Measurements from ENCODE around the gene CEBPB. TPM values are rescaled to one million over a fixed set of nuclear protein-coding genes. Genes with fewer than 3 reads are reported as not detected.

Gene CEBPB
- polyA plus RNA-seq, 1 donor (not counting 4 experiments of a cell fraction or from before 2014, with no cell fraction given) = 15.8 TPM

DNA sequence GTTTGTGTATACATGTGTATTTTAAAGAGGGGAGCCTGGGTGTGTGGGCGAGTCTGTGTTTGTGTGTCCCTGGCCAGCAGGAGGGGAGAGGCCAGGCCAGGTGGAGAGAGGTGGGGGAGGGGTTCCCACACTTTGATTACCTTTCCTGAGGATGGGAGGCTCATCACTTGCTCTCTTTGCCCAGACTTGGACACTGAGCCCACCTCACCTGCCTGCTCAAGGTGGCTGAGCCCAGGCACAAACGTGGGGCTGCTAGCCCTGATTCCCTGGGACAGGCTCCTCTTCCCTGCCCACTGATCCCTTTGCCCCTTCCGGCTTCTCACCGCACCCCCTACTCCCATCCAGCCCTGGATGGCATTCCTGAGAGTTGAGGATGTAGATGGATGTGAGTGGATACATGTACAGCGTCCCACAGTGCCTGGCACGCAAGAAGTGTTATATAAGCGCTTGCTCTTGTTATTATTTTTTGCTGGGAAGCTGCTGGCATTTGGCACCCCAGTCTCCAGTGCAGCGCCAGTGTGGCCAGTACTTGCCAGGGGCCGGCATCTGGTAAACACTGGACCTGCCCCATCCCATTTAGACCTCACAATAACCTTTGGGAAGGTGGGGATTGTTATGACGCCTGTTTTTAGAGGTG is 2.7 kb downstream of the CEBPB start:
- DNase-seq (ENCODE audit: low read depth, low spot score) (no peak), FAIRE-seq (no peak)
- Histone ChIP-seq H3K4me3 (ENCODE audit: control insufficient read depth in 2 of 3, extremely low read depth in 1 of 3, insufficient read depth in 2 of 3, low read depth in 1 of 3, low read length in 3 of 3) (peak overlapping the region; percentile 78 to 94 (median 90)), H4K20me1 (ENCODE audit: control insufficient read depth, extremely low read depth, insufficient read depth, low read length) (peaks cover 26% of the 10 kb centered on the region), H3K36me3 (ENCODE audit: control insufficient read depth in 2 of 2, extremely low read depth in 1 of 2, insufficient read depth in 2 of 2, low read length in 2 of 2) (peaks cover 2 to 18% of the 10 kb centered on the region in 2 experiments), H3K9me3 (ENCODE audit: control insufficient read depth, low read depth, low read length) (no peaks in the 10 kb centered on the region), H3K9ac (ENCODE audit: control insufficient read depth, extremely low read depth, insufficient read depth, low read length) (peak overlapping the region; percentile 98), H3K4me1 (ENCODE audit: control insufficient read depth, extremely low read depth, insufficient read depth, low read length) (peaks cover 13% of the 10 kb centered on the region), H3K79me2 (ENCODE audit: control insufficient read depth, insufficient read depth, low read length) (peaks cover 27% of the 10 kb centered on the region), H3K27ac (ENCODE audit: control insufficient read depth, insufficient read depth, low read length) (peak overlapping the region; percentile 90), H3K9me1 (ENCODE audit: control insufficient read depth, extremely low read depth, insufficient read depth, low read length) (no peaks in the 10 kb centered on the region), H3K4me2 (ENCODE audit: control insufficient read depth, extremely low read depth, insufficient read depth, low read depth, low read length) (peak overlapping the region; percentile 98), H3K27me3 (ENCODE audit: control insufficient read depth, extremely low read depth, insufficient read depth, low read length) (no peaks in the 10 kb centered on the region), H2AFZ (ENCODE audit: control insufficient read depth, low read length) (no peak overlapping the region)
- no peak for TF ChIP-seq EZH2 (IDR thresholded peaks at IDR 0.05; ENCODE audit: low read length)
- TF ChIP-seq, protein P1, sequence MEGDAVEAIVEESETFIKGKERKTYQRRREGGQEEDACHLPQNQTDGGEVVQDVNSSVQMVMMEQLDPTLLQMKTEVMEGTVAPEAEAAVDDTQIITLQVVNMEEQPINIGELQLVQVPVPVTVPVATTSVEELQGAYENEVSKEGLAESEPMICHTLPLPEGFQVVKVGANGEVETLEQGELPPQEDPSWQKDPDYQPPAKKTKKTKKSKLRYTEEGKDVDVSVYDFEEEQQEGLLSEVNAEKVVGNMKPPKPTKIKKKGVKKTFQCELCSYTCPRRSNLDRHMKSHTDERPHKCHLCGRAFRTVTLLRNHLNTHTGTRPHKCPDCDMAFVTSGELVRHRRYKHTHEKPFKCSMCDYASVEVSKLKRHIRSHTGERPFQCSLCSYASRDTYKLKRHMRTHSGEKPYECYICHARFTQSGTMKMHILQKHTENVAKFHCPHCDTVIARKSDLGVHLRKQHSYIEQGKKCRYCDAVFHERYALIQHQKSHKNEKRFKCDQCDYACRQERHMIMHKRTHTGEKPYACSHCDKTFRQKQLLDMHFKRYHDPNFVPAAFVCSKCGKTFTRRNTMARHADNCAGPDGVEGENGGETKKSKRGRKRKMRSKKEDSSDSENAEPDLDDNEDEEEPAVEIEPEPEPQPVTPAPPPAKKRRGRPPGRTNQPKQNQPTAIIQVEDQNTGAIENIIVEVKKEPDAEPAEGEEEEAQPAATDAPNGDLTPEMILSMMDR (optimal IDR thresholded peaks at IDR 0.05 in 1 of 3, IDR thresholded peaks at IDR 0.05 in 1 of 3, conservative IDR thresholded peaks at IDR 0.05 in 1 of 3; ENCODE audit: extremely low read depth in 1 of 3, insufficient read depth in 2 of 3, low read length in 3 of 3) = no peak
- dilution Hi-C loops (cut with MboI; ENCODE audit: extremely low pct_ligation_motif_present, low sequenced_read_pairs) = no loop called here

DNA sequence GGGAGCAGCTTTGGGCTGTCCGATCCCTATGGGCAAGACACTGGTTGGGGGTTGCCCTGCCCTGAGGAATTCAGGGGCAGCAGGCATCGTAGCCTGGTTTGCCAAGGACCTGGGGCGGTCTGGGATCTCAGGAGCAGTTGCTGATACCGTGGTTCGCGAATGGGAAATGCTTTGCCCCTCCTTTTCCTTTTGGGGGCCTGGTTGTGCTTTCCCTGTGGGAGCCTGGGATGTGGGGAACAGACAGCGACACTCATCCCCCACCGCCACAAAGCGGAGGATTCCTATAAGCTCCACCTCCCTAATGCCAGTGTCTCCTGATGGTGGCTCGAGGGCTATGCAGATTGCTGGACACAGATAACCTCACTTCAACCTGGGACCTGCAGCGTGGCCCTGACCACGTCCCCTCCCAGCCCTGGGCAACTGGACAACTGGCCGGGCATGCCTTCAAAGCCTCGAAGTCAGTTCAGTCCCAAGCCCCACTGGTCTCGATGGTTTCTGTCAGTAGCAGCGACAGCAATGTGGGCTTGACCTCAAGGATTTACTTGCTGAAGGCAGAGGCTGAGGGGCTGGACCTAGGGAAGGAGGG is 3.3 kb downstream of the CEBPB start:
- H4K20me1 ChIP-seq (ENCODE audit: control insufficient read depth, extremely low read depth, insufficient read depth, low read length) = peaks cover 26% of the 10 kb centered on the region
- DNase-seq (ENCODE audit: low read depth, low spot score) (no peak), FAIRE-seq (no peak)
- dilution Hi-C loops (cut with MboI; ENCODE audit: extremely low pct_ligation_motif_present, low sequenced_read_pairs) = no loop called here
- H3K4me1 ChIP-seq (ENCODE audit: control insufficient read depth, extremely low read depth, insufficient read depth, low read length) = peaks cover 13% of the 10 kb centered on the region
- H3K27me3 ChIP-seq (ENCODE audit: control insufficient read depth, extremely low read depth, insufficient read depth, low read length) = no peaks in the 10 kb centered on the region
- peak overlapping the region; percentile 90 for H3K27ac ChIP-seq (ENCODE audit: control insufficient read depth, insufficient read depth, low read length)
- peak overlapping the region; percentile 98 for H3K9ac ChIP-seq (ENCODE audit: control insufficient read depth, extremely low read depth, insufficient read depth, low read length)
- H3K9me3 ChIP-seq (ENCODE audit: control insufficient read depth, low read depth, low read length) = no peaks in the 10 kb centered on the region
- H3K36me3 ChIP-seq (ENCODE audit: control insufficient read depth in 2 of 2, extremely low read depth in 1 of 2, insufficient read depth in 2 of 2, low read length in 2 of 2) = peaks cover 2 to 18% of the 10 kb centered on the region in 2 experiments
- H2AFZ ChIP-seq (ENCODE audit: control insufficient read depth, low read length) = no peak overlapping the region
- peaks cover 27% of the 10 kb centered on the region for H3K79me2 ChIP-seq (ENCODE audit: control insufficient read depth, insufficient read depth, low read length)
- H3K9me1 ChIP-seq (ENCODE audit: control insufficient read depth, extremely low read depth, insufficient read depth, low read length) = no peaks in the 10 kb centered on the region
- H3K4me3 ChIP-seq (ENCODE audit: control insufficient read depth in 2 of 3, extremely low read depth in 1 of 3, insufficient read depth in 2 of 3, low read depth in 1 of 3, low read length in 3 of 3) = peak overlapping the region; percentile 78 to 94 (median 90)
- H3K4me2 ChIP-seq (ENCODE audit: control insufficient read depth, extremely low read depth, insufficient read depth, low read depth, low read length) = peak overlapping the region; percentile 98
- TF ChIP-seq, protein P1 (optimal IDR thresholded peaks at IDR 0.05 in 1 of 3, IDR thresholded peaks at IDR 0.05 in 1 of 3, conservative IDR thresholded peaks at IDR 0.05 in 1 of 3; ENCODE audit: extremely low read depth in 1 of 3, insufficient read depth in 2 of 3, low read length in 3 of 3) = no peak
- TF ChIP-seq EZH2 (IDR thresholded peaks at IDR 0.05; ENCODE audit: low read length) = no peak
